Rectal smooth muscle tissue (tissue), 1 donor: ENCODE data around the gene ST3GAL4.

ENCODE experiments used
- H3K27ac ChIP-seq: one replicate; pipeline ENCODE4 v1.7.0; 2013; ENCODE audit warnings: low read depth, low read length, inconsistent platforms
- H3K27me3 ChIP-seq: one replicate; pipeline ENCODE4 v1.7.0; 2013; ENCODE audit warnings: low read length; ENCODE audit not compliant: control insufficient read depth, insufficient read depth
- H3K36me3 ChIP-seq: one replicate; pipeline ENCODE4 v1.7.0; 2013; ENCODE audit warnings: low read length; ENCODE audit not compliant: control insufficient read depth, insufficient read depth
- H3K4me1 ChIP-seq: one replicate; pipeline ENCODE4 v1.7.0; 2013; ENCODE audit warnings: low read length; ENCODE audit not compliant: control insufficient read depth, insufficient read depth
- H3K4me3 ChIP-seq: one replicate; pipeline ENCODE4 v1.7.0; 2013; ENCODE audit warnings: low read length
- H3K9ac ChIP-seq: one replicate; pipeline ENCODE4 v1.7.0; 2013; ENCODE audit warnings: low read length

ST3GAL4 gene

DNA sequence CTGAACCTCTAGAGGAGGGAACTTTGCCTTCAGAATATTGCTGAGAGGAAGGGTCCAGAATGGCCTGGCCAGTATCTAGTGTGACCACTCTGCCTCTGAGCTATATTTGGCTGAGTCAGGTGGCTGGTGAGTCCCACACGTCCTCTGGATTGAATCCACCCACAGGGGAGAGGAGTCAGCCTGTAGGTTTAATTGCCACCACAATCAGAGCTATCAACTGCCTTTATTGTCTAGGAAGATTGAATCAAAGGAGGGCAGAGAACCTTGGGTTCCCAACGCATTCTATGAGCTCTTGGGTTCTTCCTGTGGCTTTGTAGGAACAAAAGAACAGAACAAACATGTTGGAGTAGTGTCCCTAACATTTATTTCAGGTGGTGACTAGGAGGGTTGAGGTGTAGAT is 67.7 kb downstream of the ST3GAL4 start:
- Histone ChIP-seq H3K27ac (no peak overlapping the region), H3K4me1 (no peaks in the 10 kb centered on the region), H3K9ac (no peak overlapping the region), H3K4me3 (no peak overlapping the region), H3K36me3 (no peaks in the 10 kb centered on the region), H3K27me3 (no peaks in the 10 kb centered on the region)

DNA sequence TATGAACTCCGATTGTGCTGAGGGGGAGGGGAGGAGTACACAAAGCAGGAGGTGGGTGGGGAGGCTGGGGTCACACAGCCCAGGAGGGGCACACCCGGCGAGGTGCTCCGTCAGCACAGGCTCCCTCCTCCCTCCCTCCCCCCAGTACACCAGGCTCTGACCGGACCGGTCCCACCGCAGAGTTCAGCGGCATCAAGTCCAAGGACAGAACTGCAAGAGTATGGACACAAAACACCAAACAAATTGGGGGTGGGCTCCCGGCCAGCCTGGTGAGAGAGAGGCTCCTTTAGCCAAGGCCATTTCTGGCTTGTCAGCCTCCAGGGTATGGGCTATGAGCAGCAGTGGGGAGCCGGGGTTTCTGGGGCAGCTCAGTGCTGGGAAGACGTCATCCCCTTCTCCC is 68.3 kb downstream of the ST3GAL4 start:
- H3K27me3 ChIP-seq, result no peaks in the 10 kb centered on the region
- no peak overlapping the region for H3K27ac ChIP-seq
- H3K36me3 ChIP-seq, result no peaks in the 10 kb centered on the region
- H3K4me1 ChIP-seq, result no peaks in the 10 kb centered on the region
- no peak overlapping the region for H3K4me3 ChIP-seq
- no peak overlapping the region for H3K9ac ChIP-seq

DNA sequence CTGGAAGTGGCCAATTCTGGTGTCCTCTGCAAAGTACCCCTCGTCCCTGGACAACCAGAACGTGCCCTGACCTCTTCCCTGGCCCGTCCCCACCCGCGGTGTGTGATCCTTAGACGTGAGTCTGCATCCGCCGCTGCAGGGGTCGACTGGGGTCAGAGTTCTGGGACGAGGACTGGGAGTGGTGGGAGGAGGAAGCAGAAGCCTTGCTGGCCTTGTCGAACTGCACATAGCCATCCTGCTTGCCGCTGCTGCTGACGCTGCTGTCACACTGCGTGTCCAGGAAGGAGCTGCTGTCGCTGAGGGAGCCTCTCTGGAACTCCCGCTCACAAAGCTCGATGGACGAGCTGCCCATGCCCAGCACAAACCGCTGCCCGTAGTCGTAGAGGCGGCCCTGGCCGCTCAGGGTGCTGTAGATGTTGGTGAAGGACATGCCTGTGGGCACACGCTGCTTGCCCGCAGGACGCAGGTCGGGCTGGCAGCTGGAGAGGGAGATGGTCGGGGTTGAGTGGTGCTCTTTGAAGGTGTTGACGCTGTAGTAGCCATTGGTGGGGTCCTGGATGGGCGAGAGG is 69.1 kb downstream of the ST3GAL4 start:
- Histone ChIP-seq H3K36me3 (no peaks in the 10 kb centered on the region), H3K4me3 (no peak overlapping the region), H3K9ac (no peak overlapping the region), H3K27ac (no peak overlapping the region), H3K27me3 (no peaks in the 10 kb centered on the region), H3K4me1 (no peaks in the 10 kb centered on the region)

DNA sequence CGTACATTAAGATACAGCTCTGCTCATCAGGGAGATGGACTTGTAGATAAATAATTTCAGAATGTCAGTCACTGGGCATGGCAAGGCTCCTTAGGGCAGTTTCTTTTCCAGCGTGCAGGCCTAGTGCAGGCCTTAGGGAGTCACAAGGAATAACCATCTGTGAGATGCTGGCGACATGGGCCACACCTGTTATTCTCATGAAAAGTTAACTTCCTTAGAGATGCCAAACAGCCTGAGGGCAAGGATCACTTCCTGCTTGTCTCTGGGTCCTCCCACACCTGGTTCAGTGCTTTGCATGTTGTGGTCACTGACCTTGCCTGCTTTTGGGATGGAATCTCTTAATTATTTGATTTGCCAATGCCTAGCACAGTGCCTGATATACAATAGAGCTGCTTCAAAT is 70.6 kb downstream of the ST3GAL4 start:
- H3K36me3 ChIP-seq, result no peaks in the 10 kb centered on the region
- no peak overlapping the region for H3K9ac ChIP-seq
- no peaks in the 10 kb centered on the region for H3K27me3 ChIP-seq
- no peak overlapping the region for H3K4me3 ChIP-seq
- H3K27ac ChIP-seq, result no peak overlapping the region
- no peaks in the 10 kb centered on the region for H3K4me1 ChIP-seq

DNA sequence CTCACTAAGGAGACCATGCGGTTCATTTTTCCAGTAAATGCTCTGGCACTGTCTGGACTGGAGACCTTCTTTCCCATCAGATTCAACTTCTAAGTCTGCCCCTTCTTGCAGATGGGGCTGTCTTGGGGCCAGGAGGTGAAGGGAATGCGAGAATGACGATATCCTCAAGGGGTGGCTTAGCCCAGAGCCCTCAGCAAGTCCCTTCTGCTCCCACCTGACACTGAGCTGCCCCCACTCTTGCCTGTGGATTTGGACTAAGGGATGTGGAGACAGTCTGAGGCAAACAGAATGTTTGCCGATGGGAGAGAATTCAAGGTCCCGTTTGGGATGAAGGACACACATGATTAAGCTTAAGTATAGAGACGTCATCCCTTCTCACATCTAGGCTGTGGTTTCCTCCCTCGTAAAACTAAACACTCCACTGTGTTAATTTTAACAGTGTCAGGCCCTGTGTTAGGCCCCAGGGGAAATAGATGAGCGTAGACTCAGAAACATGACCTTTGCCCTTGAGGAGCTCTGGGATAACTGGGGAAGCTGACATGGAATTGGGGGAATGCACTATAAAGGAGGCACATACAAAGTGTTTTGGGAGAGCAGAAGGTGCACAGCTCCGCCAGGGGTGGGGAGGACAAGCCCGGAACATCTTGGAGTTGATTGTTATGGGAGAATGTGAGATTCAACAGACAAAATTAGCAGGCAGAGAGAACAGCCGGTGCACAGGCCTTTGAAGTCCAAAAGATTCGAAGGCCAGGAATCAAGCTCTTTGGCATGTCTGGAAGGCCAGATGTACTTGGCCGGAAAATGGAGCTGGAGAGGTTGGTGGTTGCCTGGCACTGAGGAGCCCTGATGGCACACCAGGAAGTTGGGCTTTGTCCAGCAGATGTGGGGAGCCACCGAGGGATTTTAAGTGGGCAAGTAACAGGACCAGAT is 71.6 kb downstream of the ST3GAL4 start:
- H3K4me3 ChIP-seq, result no peak overlapping the region
- H3K27me3 ChIP-seq, result no peaks in the 10 kb centered on the region
- peak overlapping the region; percentile 53 for H3K27ac ChIP-seq
- H3K4me1 ChIP-seq, result no peaks in the 10 kb centered on the region
- H3K36me3 ChIP-seq, result no peaks in the 10 kb centered on the region
- H3K9ac ChIP-seq, result no peak overlapping the region

DNA sequence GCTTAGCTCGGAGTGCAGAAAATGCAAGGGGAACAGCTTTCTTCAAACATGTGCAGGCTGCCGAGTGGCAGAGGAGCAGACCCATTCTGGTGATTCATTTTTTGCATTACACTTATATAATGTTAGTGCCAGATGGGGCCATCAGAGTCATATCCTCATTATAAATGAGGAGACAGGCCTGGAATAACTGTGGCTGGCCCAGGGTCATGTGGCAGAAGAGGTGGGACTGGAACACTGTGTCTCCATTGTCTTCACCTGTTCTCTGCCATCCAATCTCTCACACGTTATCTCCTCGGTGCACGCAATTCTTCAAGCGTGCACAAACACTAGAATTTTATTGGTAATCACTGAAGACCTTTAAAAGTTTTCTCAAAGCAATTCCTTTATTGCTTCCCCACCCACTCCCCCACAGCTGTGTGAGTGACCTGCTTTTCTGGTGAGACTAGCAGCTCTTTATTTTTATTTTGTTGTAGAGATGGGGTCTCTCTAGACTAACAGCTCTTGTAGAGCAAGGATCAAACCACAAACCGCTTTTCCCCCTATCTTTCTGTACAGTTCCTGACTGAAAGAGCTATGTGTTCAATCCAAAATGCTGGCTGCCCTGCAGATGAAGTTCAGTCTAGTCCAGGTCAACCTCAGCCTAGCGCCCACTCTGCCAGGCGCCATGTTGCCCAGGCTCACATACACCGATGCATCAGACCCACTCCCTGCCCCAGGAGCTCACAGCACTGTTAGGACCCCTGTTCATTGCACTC is 75.3 kb downstream of the ST3GAL4 start:
- no peak overlapping the region for H3K4me3 ChIP-seq
- no peak overlapping the region for H3K9ac ChIP-seq
- no peaks in the 10 kb centered on the region for H3K27me3 ChIP-seq
- no peaks in the 10 kb centered on the region for H3K36me3 ChIP-seq
- no peak overlapping the region for H3K27ac ChIP-seq
- no peaks in the 10 kb centered on the region for H3K4me1 ChIP-seq

DNA sequence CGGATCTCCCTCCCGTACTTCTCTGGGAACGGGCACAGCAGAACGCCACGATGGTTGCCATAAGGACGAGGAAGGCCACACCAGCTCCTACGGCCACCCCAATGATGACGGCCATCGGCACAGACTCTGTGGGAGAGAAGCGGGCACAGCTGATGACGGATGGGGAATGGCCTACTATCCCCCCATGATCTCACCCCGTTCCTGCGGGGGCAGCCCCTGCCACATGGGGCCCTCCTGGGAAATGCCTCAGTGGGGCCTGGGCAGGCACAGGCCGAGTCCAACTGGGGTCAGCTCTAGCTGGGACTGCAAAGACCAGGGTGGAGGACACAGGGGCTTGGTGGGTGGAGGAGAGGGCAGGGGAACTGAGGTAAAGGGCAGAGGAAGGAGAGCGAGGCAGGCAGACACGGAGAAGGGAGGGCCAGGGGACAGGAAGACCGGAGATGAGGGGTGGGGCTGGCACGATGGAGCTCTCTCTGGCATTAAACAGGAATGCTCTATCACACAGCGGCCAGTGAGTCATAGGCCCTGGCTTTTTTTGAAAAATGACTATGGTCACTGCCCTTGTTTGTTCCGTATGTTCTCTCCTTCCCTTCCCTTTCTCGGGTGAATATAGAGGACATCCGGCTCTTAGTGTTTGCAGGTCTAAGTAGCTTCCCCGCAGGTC is 76.0 kb downstream of the ST3GAL4 start:
- Histone ChIP-seq H3K4me3 (no peak overlapping the region), H3K36me3 (no peaks in the 10 kb centered on the region), H3K27me3 (no peaks in the 10 kb centered on the region), H3K4me1 (no peaks in the 10 kb centered on the region), H3K9ac (no peak overlapping the region), H3K27ac (peak overlapping the region; percentile 18)

DNA sequence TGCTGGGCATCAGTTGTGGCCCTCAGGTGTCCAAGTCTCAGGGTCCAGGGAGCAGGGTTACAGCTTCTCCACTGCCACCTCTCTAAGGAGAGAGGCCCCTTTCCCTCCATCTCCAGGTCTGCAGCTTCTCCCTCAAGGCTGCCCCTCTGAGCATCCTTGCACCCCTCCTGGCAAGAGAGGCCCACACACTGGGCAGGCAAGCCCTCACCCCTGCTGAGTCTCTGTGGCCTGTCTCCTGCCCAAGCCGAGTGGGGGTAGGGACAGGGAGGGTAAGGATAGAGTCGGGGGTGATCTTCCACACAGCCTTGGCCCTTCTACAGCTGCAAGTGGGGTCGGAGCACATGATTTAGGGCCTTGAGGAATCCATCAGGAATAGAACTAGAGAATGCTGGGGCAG is 76.6 kb downstream of the ST3GAL4 start:
- Histone ChIP-seq H3K27me3 (no peaks in the 10 kb centered on the region), H3K4me1 (no peaks in the 10 kb centered on the region), H3K27ac (peak overlapping the region; percentile 18), H3K9ac (no peak overlapping the region), H3K4me3 (no peak overlapping the region), H3K36me3 (no peaks in the 10 kb centered on the region)

DNA sequence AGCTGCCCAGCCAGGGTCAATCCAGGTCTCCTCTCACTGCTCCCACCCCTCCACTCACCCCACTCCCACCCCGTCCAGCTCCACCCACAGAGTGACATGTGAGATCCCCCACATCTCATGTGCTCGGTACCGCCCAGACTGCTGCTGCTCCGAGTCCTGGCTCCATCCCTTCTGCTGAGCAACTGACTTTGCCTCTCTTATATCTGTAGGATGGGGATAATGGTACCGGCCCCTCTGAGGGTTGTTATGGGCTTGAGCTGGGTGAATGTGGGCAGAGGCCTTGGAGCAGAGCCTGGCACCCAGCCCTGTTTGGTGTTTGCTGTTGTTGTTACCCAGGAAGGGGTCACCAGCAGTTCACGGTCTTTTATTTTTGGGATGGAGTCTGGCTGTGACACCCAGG is 77.0 kb downstream of the ST3GAL4 start:
- Histone ChIP-seq H3K36me3 (no peaks in the 10 kb centered on the region), H3K9ac (no peak overlapping the region), H3K4me3 (no peak overlapping the region), H3K4me1 (no peaks in the 10 kb centered on the region), H3K27me3 (no peaks in the 10 kb centered on the region), H3K27ac (no peak overlapping the region)

DNA sequence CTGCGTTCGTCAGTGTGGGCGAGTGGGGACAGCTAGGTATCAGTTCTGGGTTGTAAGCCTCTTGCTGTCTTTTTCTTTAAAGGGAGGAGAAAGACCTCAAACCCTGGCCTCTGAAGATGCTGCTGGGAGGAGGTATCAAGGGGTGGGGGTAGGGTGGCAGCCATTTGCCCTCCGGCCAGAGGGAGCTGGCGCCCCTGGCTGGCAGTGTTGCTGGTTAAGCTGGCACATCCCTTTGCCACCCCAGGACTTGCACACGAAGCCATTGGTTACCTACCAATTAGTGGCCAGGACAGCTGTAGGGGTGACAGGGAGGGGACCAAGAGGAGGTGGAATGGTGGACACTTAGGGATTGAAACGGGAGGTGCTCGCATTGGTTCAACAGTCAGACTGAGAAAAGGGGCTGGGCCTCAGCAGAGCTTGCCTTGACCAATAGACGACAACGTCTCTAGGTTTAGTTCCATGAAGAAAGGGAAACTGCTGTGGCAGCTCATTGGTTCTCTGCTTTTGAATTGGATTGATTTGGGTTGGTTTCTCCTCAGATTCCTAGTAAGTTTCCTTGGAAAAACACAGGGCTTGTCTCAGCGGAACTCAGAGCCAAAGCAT is 77.9 kb downstream of the ST3GAL4 start:
- H3K27ac ChIP-seq, result no peak overlapping the region

DNA sequence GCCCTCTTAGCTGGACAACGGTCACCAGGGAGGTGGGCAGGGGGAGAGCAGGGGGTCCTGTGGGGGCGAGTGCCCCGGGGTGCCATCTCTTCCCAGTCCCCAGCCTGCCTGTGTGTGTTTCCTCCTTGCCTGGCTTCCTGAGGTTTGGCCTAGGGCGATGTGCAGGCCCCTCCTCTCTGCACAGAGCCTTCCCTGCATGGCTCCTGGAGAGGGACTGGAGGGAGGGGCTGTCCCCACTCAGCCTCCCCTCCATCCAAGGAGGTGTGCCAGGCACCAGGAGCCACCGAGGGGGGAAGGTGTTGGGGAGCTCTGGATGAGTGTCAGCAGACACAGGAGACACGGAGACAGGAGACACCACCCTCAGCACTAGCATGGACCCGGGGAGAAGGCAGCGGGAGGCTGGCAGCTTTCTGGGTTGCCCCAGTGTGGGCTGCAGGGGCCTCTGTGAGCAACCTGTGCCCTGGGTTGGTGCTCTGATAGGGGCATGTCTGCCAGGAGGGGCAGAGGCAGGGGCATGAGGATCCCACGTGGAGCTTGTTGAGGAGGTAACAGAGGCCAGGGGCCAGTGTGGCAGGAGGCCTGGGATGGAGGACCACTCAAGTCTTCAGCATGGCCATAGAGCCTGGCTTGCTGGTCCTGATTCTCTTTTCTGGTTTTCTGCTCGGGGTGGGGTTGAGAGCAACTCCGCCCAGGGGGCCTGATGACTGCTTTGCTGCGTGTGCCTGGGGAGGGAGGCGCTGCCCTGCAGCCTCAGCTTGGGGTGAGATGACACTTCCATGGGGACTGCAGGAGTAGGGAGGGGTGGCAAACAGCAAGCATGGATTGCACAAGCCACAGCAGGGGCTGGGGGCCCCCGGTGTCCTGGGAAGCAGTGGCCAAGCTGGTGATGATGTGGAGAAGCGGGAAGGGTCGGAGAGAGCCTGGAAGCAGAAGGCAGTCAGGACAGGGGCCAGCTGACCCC is 78.8 kb downstream of the ST3GAL4 start:
- Histone ChIP-seq H3K4me1 (no peaks in the 10 kb centered on the region), H3K4me3 (no peak overlapping the region), H3K9ac (no peak overlapping the region), H3K27me3 (no peaks in the 10 kb centered on the region), H3K27ac (no peak overlapping the region), H3K36me3 (no peaks in the 10 kb centered on the region)

More for the DNA sequence above, 77.9 kb downstream of the ST3GAL4 start:
- Histone ChIP-seq H3K27me3 (no peaks in the 10 kb centered on the region), H3K4me3 (no peak overlapping the region), H3K36me3 (no peaks in the 10 kb centered on the region), H3K4me1 (no peaks in the 10 kb centered on the region), H3K9ac (no peak overlapping the region)
